Keratinocyte (primary cell): Measurements from ENCODE around the gene TENT4B. TPM values are rescaled to one million over a fixed set of nuclear protein-coding genes. Genes with fewer than 3 reads are reported as not detected.

Source experiments
- DNase-seq: peaks from one replicate; pipeline ENCODE4 v3.0.0-alpha.2; 2011; ENCODE audit warnings: low read depth, missing footprints, low spot score
- FAIRE-seq: peaks from 2 replicates; lab custom pipeline; 2011; peaks lifted over from hg19 to GRCh38; lab: Jason Lieb, UNC
- H2AFZ ChIP-seq: 2 replicates; pipeline ENCODE4 v1.6.0; 2012; ENCODE audit warnings: low read length, control low read depth, inconsistent platforms; ENCODE audit not compliant: control insufficient read depth
- H3K27ac ChIP-seq: 2 replicates; pipeline ENCODE4 v1.5.1; 2011; ENCODE audit warnings: low read length; ENCODE audit not compliant: control insufficient read depth, insufficient read depth
- H3K27me3 ChIP-seq: 3 replicates; pipeline ENCODE4 v1.6.0; 2011; ENCODE audit warnings: low read length; ENCODE audit not compliant: control insufficient read depth, insufficient read depth; ENCODE audit errors: extremely low read depth
- H3K36me3 ChIP-seq, 2 experiments: 2 replicates in 1 of 2; 3 replicates in 1 of 2; pipeline ENCODE4 v1.5.1; 2011; ENCODE audit warnings: low read length in 2 of 2, mild to moderate bottlenecking in 1 of 2; ENCODE audit not compliant: control insufficient read depth in 2 of 2, insufficient read depth in 2 of 2; ENCODE audit errors: extremely low read depth in 1 of 2
- H3K4me1 ChIP-seq: 3 replicates; pipeline ENCODE4 v1.5.1; 2011; ENCODE audit warnings: low read length; ENCODE audit not compliant: control insufficient read depth, insufficient read depth; ENCODE audit errors: extremely low read depth
- H3K4me2 ChIP-seq: 3 replicates; pipeline ENCODE4 v1.6.0; 2011; ENCODE audit warnings: low read depth, low read length; ENCODE audit not compliant: control insufficient read depth, insufficient read depth; ENCODE audit errors: extremely low read depth
- H3K4me3 ChIP-seq, 3 experiments: fragments of 200-600 bp in 1 of 3; sonication (generic) in 1 of 3; 2 replicates in 2 of 3; 3 replicates in 1 of 3; pipeline ENCODE4 v1.5.1; 2011 to 2016; ENCODE audit warnings: low read length in 3 of 3, mild to moderate bottlenecking in 3 of 3, control low read depth in 2 of 3, inconsistent platforms in 1 of 3, low read depth in 1 of 3, mixed read lengths in 1 of 3, mixed run types in 1 of 3, moderate library complexity in 1 of 3; ENCODE audit not compliant: control insufficient read depth in 2 of 3, insufficient read depth in 2 of 3; ENCODE audit errors: extremely low read depth in 1 of 3
- H3K79me2 ChIP-seq: 2 replicates; pipeline ENCODE4 v1.6.0; 2012; ENCODE audit warnings: low read length; ENCODE audit not compliant: control insufficient read depth, insufficient read depth
- H3K9ac ChIP-seq: 3 replicates; pipeline ENCODE4 v1.6.0; 2011; ENCODE audit warnings: low read length; ENCODE audit not compliant: control insufficient read depth, insufficient read depth; ENCODE audit errors: extremely low read depth
- H3K9me1 ChIP-seq: 3 replicates; pipeline ENCODE4 v1.6.0; 2011; ENCODE audit warnings: low read length; ENCODE audit not compliant: control insufficient read depth, insufficient read depth; ENCODE audit errors: extremely low read depth
- H3K9me3 ChIP-seq: 2 replicates; pipeline ENCODE4 v1.5.1; 2012; ENCODE audit warnings: low read depth, low read length; ENCODE audit not compliant: control insufficient read depth
- H4K20me1 ChIP-seq: 3 replicates; pipeline ENCODE4 v1.6.0; 2011; ENCODE audit warnings: low read length; ENCODE audit not compliant: control insufficient read depth, insufficient read depth; ENCODE audit errors: extremely low read depth
- CTCF ChIP-seq, 3 experiments: IDR thresholded peaks in 1 of 3; conservative IDR thresholded peaks in 1 of 3; optimal IDR thresholded peaks in 1 of 3; 2 replicates in 2 of 3; 3 replicates in 1 of 3; pipeline versions ENCODE3 to v1.5.1; 2011; ENCODE audit warnings: low read length in 3 of 3, mild to moderate bottlenecking in 3 of 3, moderate library complexity in 2 of 3, control low read depth in 1 of 3, inconsistent platforms in 1 of 3; ENCODE audit not compliant: insufficient read depth in 2 of 3; ENCODE audit errors: extremely low read depth in 1 of 3
- EZH2 ChIP-seq: IDR thresholded peaks from one replicate; pipeline ENCODE4 v1.6.1; 2012; ENCODE audit warnings: inconsistent platforms, mild to moderate bottlenecking, low read length, moderate library complexity
- dilution Hi-C: fragments of 300-500 bp; cut with MboI; formaldehyde crosslinking; loops from one replicate; pipeline ENCODE4 v1.7.0; 2020; ENCODE audit warnings: low sequenced_read_pairs; ENCODE audit not compliant: extremely low pct_ligation_motif_present
- polyA plus RNA-seq, 5 experiments: library from polyadenylated mRNA; depleted of rRNA in 3 of 5; stranded (reverse) in 3 of 5; stranded (forward) in 1 of 5; unstranded in 1 of 5; fragments of >200 nt; gene quantifications; 1 replicate in 1 of 5; 2 replicates in 3 of 5; 3 replicates in 1 of 5; pipeline versions ENCODE4 v1.2.1 to v1.2.3, GENCODE V29; 2011 to 2012; ENCODE audit warnings: missing spikeins in 2 of 5, low read depth in 1 of 5, low replicate concordance in 1 of 5

Gene TENT4B
- polyA plus RNA-seq, 1 donor (not counting 4 experiments of a cell fraction or from before 2014, with no cell fraction given): 14.8 TPM

GRCh38 chr16:50229149-50229726 is 76.1 kb downstream of the TENT4B start:
- Histone ChIP-seq H3K4me2 (no peak overlapping the region), H3K9ac (no peak overlapping the region), H4K20me1 (no peaks in the 10 kb centered on the region), H3K9me1 (no peaks in the 10 kb centered on the region), H3K79me2 (no peaks in the 10 kb centered on the region), H3K27me3 (no peaks in the 10 kb centered on the region), H3K9me3 (no peaks in the 10 kb centered on the region), H2AFZ (no peak overlapping the region), H3K36me3 (peaks cover 10% of the 10 kb centered on the region in 2 experiments), H3K4me3 (no peak overlapping the region), H3K27ac (no peak overlapping the region), H3K4me1 (peaks cover 6% of the 10 kb centered on the region)
- DNase-seq (no peak), FAIRE-seq (no peak)
- dilution Hi-C loops: no loop called here
- no peak for TF ChIP-seq CTCF (optimal IDR thresholded peaks at IDR 0.05 in 1 of 3, IDR thresholded peaks at IDR 0.05 in 1 of 3, conservative IDR thresholded peaks at IDR 0.05 in 1 of 3; ENCODE audit: extremely low read depth in 1 of 3, insufficient read depth in 2 of 3, low read length in 3 of 3)
- no peak for TF ChIP-seq EZH2

- FAIRE-seq (peak; percentile 59), DNase-seq (no peak)
- TF ChIP-seq EZH2 (no peak), CTCF (optimal IDR thresholded peaks at IDR 0.05 in 1 of 3, IDR thresholded peaks at IDR 0.05 in 1 of 3, conservative IDR thresholded peaks at IDR 0.05 in 1 of 3; ENCODE audit: extremely low read depth in 1 of 3, insufficient read depth in 2 of 3, low read length in 3 of 3) (no peak)
- Histone ChIP-seq H4K20me1 (no peaks in the 10 kb centered on the region), H3K27ac (peak overlapping the region; percentile 37), H3K9me1 (no peaks in the 10 kb centered on the region), H3K79me2 (no peaks in the 10 kb centered on the region), H3K4me3 (peak overlapping the region in 2 of 3 experiments; percentile 34 to 35), H3K36me3 (no peaks in the 10 kb centered on the region), H3K27me3 (no peaks in the 10 kb centered on the region), H3K4me1 (peaks cover 23% of the 10 kb centered on the region), H3K4me2 (peak overlapping the region; percentile 72), H3K9me3 (no peaks in the 10 kb centered on the region), H2AFZ (no peak overlapping the region), H3K9ac (no peak overlapping the region)
- dilution Hi-C loops: no loop called here
Observed at GRCh38 chr16:50234771-50235556, 81.9 kb downstream of the TENT4B start.
